H1 (cell line): ENCODE measurements around the gene CSAD. TPM values are rescaled to one million over a fixed set of nuclear protein-coding genes. Genes with fewer than 3 reads are reported as not detected.

Experiments used
- CTCF ChIA-PET: fragments of 300-600 bp; sonication (Branson Sonifier 250); formaldehyde crosslinking; loops from one replicate; lab custom pipeline; 2021; ENCODE audit not compliant: partially characterized antibody; lab: Charles Lee
- POLR2A ChIA-PET: fragments of 300-600 bp; sonication (Branson Sonifier 250); formaldehyde crosslinking; loops from one replicate; lab custom pipeline; 2021; ENCODE audit warnings: inconsistent platforms; ENCODE audit not compliant: partially characterized antibody; lab: Charles Lee
- DNase-seq, 2 experiments: peaks; one replicate each; pipeline versions ENCODE4 v3.0.0 to v3.0.0-alpha.2; 2010 to 2022; ENCODE audit warnings: low spot score in 2 of 2, low read depth in 1 of 2, mixed read lengths in 1 of 2
- FAIRE-seq: peaks from 2 replicates; lab custom pipeline; 2011; peaks lifted over from hg19 to GRCh38; lab: Jason Lieb, UNC
- H2AFZ ChIP-seq: 2 replicates; pipeline ENCODE4 v1.8.1; 2012; ENCODE audit warnings: low read length, inconsistent platforms
- H2AK5ac ChIP-seq: 2 replicates; pipeline ENCODE4 v1.6.1; 2013; ENCODE audit warnings: low read depth, low read length
- H2BK120ac ChIP-seq: replicated peaks from 2 replicates; pipeline ENCODE3; 2013; ENCODE audit warnings: low read depth, low read length, inconsistent platforms
- H2BK12ac ChIP-seq: 2 replicates; pipeline ENCODE4 v1.6.1; 2013; ENCODE audit warnings: low read depth, low read length
- H2BK15ac ChIP-seq: 2 replicates; pipeline ENCODE4 v1.6.1; 2013; ENCODE audit warnings: low read length
- H2BK20ac ChIP-seq: 2 replicates; pipeline ENCODE4 v1.6.1; 2013; ENCODE audit warnings: low read length
- H2BK5ac ChIP-seq: 2 replicates; pipeline ENCODE4 v1.6.1; 2013; ENCODE audit warnings: low read depth, low read length
- H3K14ac ChIP-seq: 2 replicates; pipeline ENCODE4 v1.6.1; 2013; ENCODE audit warnings: inconsistent platforms; ENCODE audit not compliant: insufficient read length
- H3K18ac ChIP-seq: 2 replicates; pipeline ENCODE4 v1.6.1; 2013; ENCODE audit warnings: low read length; ENCODE audit errors: extremely low read depth
- H3K23ac ChIP-seq: 2 replicates; pipeline ENCODE4 v1.6.1; 2013; ENCODE audit warnings: inconsistent platforms; ENCODE audit not compliant: insufficient read length
- H3K23me2 ChIP-seq: 2 replicates; pipeline ENCODE4 v1.6.1; 2013; ENCODE audit warnings: low read depth, low read length
- H3K27ac ChIP-seq: 2 replicates; pipeline ENCODE4 v1.6.1; 2011; ENCODE audit warnings: low read depth, low read length, inconsistent platforms
- H3K27me3 ChIP-seq, 4 experiments: replicated peaks in 1 of 4; 1 replicate in 1 of 4; 2 replicates in 3 of 4; pipeline versions ENCODE4 v1.6.1 to v1.8.1; 2011 to 2013; ENCODE audit warnings: low read length in 3 of 4, mild to moderate bottlenecking in 3 of 4, inconsistent platforms in 2 of 4, mixed read lengths in 2 of 4, moderate library complexity in 1 of 4; ENCODE audit not compliant: control insufficient read depth in 3 of 4, insufficient read depth in 3 of 4; ENCODE audit errors: extremely low read depth in 1 of 4
- H3K36me3 ChIP-seq, 4 experiments: 2 replicates each; pipeline versions ENCODE4 v1.6.1 to v1.8.1; 2011 to 2013; ENCODE audit warnings: mild to moderate bottlenecking in 4 of 4, low read length in 3 of 4, moderate library complexity in 2 of 4, control low read depth in 1 of 4, inconsistent platforms in 1 of 4; ENCODE audit not compliant: insufficient read depth in 4 of 4, control insufficient read depth in 2 of 4
- H3K4ac ChIP-seq: replicated peaks from 2 replicates; pipeline ENCODE3; 2013; ENCODE audit warnings: low read length, low read depth, mixed read lengths, inconsistent platforms; ENCODE audit not compliant: insufficient read length
- H3K4me1 ChIP-seq, 4 experiments: replicated peaks in 1 of 4; 1 replicate in 1 of 4; 2 replicates in 3 of 4; pipeline versions ENCODE4 v1.6.1 to v1.8.1; 2011 to 2013; ENCODE audit warnings: low read length in 3 of 4, inconsistent platforms in 2 of 4, mixed read lengths in 1 of 4; ENCODE audit not compliant: insufficient read depth in 4 of 4, control insufficient read depth in 3 of 4
- H3K4me2 ChIP-seq, 2 experiments: 2 replicates each; pipeline versions ENCODE4 v1.6.1 to v1.8.1; 2011 to 2013; ENCODE audit warnings: low read depth in 2 of 2, low read length in 2 of 2, control low read depth in 1 of 2, inconsistent platforms in 1 of 2, mild to moderate bottlenecking in 1 of 2; ENCODE audit not compliant: insufficient read depth in 1 of 2
- H3K4me3 ChIP-seq, 4 experiments: fragments of 200-600, 300-600 bp in 1 of 4; sonication (generic), shearing (Covaris generic), sonication (Bioruptor Twin) in 1 of 4; 2 replicates each; pipeline versions ENCODE4 v1.5.1 to v1.8.1; 2011 to 2016; ENCODE audit warnings: low read length in 4 of 4, low read depth in 3 of 4, control low read depth in 2 of 4, inconsistent platforms in 2 of 4, mild to moderate bottlenecking in 2 of 4, mixed read lengths in 1 of 4, moderate library complexity in 1 of 4; ENCODE audit not compliant: insufficient read depth in 2 of 4; ENCODE audit errors: extremely low read depth in 1 of 4
- H3K56ac ChIP-seq: replicated peaks from 2 replicates; pipeline ENCODE3; 2013; ENCODE audit warnings: low read depth, mild to moderate bottlenecking, mixed read lengths, low read length, inconsistent platforms; ENCODE audit not compliant: insufficient read length
- H3K79me1 ChIP-seq: 2 replicates; pipeline ENCODE4 v1.6.1; 2013; ENCODE audit warnings: low read depth, low read length, control low read depth
- H3K79me2 ChIP-seq, 2 experiments: 2 replicates each; pipeline versions ENCODE4 v1.6.1 to v1.8.1; 2012 to 2013; ENCODE audit warnings: low read length in 2 of 2, mild to moderate bottlenecking in 2 of 2, inconsistent platforms in 1 of 2; ENCODE audit not compliant: insufficient read depth in 2 of 2, control insufficient read depth in 1 of 2
- H3K9ac ChIP-seq, 4 experiments: replicated peaks in 1 of 4; 1 replicate in 1 of 4; 2 replicates in 3 of 4; pipeline versions ENCODE4 v1.6.1 to v1.8.1; 2011 to 2013; ENCODE audit warnings: low read depth in 3 of 4, low read length in 3 of 4, control low read depth in 2 of 4, mild to moderate bottlenecking in 2 of 4, moderate library complexity in 2 of 4, inconsistent platforms in 1 of 4; ENCODE audit errors: extremely low read depth in 1 of 4
- H3K9me3 ChIP-seq, 2 experiments: 2 replicates each; pipeline versions ENCODE4 v1.6.1 to v1.8.1; 2012 to 2013; ENCODE audit warnings: mild to moderate bottlenecking in 2 of 2, moderate library complexity in 2 of 2, control low read depth in 1 of 2, inconsistent platforms in 1 of 2, low read depth in 1 of 2, low read length in 1 of 2, mixed read lengths in 1 of 2; ENCODE audit not compliant: insufficient read depth in 2 of 2
- H4K20me1 ChIP-seq, 2 experiments: replicated peaks in 1 of 2; 2 replicates each; pipeline versions ENCODE3 to v1.8.1; 2011 to 2013; ENCODE audit warnings: inconsistent platforms in 2 of 2, low read length in 2 of 2, mild to moderate bottlenecking in 1 of 2; ENCODE audit not compliant: insufficient read depth in 2 of 2, control insufficient read depth in 1 of 2
- H4K5ac ChIP-seq: 2 replicates; pipeline ENCODE4 v1.6.1; 2013; ENCODE audit warnings: low read length, low read depth, mixed read lengths, inconsistent platforms; ENCODE audit not compliant: insufficient read length
- H4K8ac ChIP-seq: 2 replicates; pipeline ENCODE4 v1.8.0; 2013; ENCODE audit warnings: mild to moderate bottlenecking, moderate library complexity, low read length, inconsistent platforms; ENCODE audit not compliant: insufficient read depth; ENCODE audit errors: extremely low read depth
- H4K91ac ChIP-seq: replicated peaks from 2 replicates; pipeline ENCODE3; 2013; ENCODE audit warnings: low read length, mixed read lengths, inconsistent platforms; ENCODE audit not compliant: insufficient read length
- BCL11A ChIP-seq, 2 experiments: IDR thresholded peaks; one replicate each; pipeline ENCODE4 v1.6.1; 2011; ENCODE audit warnings: low read depth in 2 of 2, low read length in 2 of 2, mild to moderate bottlenecking in 2 of 2
- BRCA1 ChIP-seq: IDR thresholded peaks from 2 replicates; pipeline ENCODE4 v1.6.1; 2012; ENCODE audit warnings: low read depth, low read length, improper control_type of control experiment
- CBX8 ChIP-seq: fragments of 300-800, 300-1000 bp; sonication (generic); IDR thresholded peaks from 2 replicates; pipeline ENCODE4 v1.7.1; 2016; ENCODE audit warnings: low read depth, low read length, borderline replicate concordance
- CREB1 ChIP-seq: IDR thresholded peaks from 2 replicates; pipeline ENCODE4 v1.6.1; 2012; ENCODE audit warnings: inconsistent platforms
- CTBP2 ChIP-seq: IDR thresholded peaks from 2 replicates; pipeline ENCODE4 v1.7.0; 2011; ENCODE audit warnings: borderline replicate concordance, mild to moderate bottlenecking, moderate library complexity, mixed read lengths, low read length; ENCODE audit not compliant: insufficient read depth, insufficient read length
- EGR1 ChIP-seq: IDR thresholded peaks from 2 replicates; pipeline ENCODE4 v1.6.1; 2011; ENCODE audit warnings: low read depth, low read length, borderline replicate concordance
- HDAC6 ChIP-seq: IDR thresholded peaks from one replicate; pipeline ENCODE4 v1.7.1; 2012; ENCODE audit warnings: low read depth, mild to moderate bottlenecking, inconsistent platforms, low read length, moderate library complexity
- MAFK ChIP-seq: IDR thresholded peaks from 2 replicates; pipeline ENCODE4 v1.6.1; 2012; ENCODE audit warnings: low read depth, mild to moderate bottlenecking, improper control_type of control experiment, low read length
- NANOG ChIP-seq: IDR thresholded peaks from 2 replicates; pipeline ENCODE4 v1.6.1; 2011; ENCODE audit warnings: low read length, low read depth, mild to moderate bottlenecking, inconsistent platforms; ENCODE audit not compliant: insufficient read depth, poor library complexity, severe bottlenecking
- SIX5 ChIP-seq: IDR thresholded peaks from 2 replicates; pipeline ENCODE4 v1.6.1; 2011; ENCODE audit warnings: mild to moderate bottlenecking, low read depth, low read length
- SP4 ChIP-seq: IDR thresholded peaks from 2 replicates; pipeline ENCODE4 v1.6.1; 2012; ENCODE audit warnings: low read length, inconsistent platforms
- SRF ChIP-seq: IDR thresholded peaks from 2 replicates; pipeline ENCODE4 v1.6.1; 2011; ENCODE audit warnings: mild to moderate bottlenecking, low read depth, low read length, moderate library complexity
- TAF7 ChIP-seq: optimal IDR thresholded peaks from 2 replicates; pipeline ENCODE3; 2011; ENCODE audit warnings: low read depth, mild to moderate bottlenecking, inconsistent platforms, low read length, moderate library complexity, borderline replicate concordance
- TEAD4 ChIP-seq: IDR thresholded peaks from 2 replicates; pipeline ENCODE4 v1.6.1; 2012; ENCODE audit warnings: low read depth, low read length, inconsistent platforms, mixed read lengths
- polyA plus RNA-seq, 7 experiments: library from polyadenylated mRNA; depleted of rRNA in 3 of 7; stranded (reverse) in 5 of 7; unstranded in 2 of 7; fragments of >200 nt in 5 of 7; fragments of 200-250 nt in 2 of 7; gene quantifications; 1 replicate in 5 of 7; 2 replicates in 1 of 7; 4 replicates in 1 of 7; pipeline versions ENCODE4 v1.2.1 to v1.2.3, GENCODE V29; 2011 to 2013; ENCODE audit warnings: missing spikeins in 2 of 7, mixed read lengths in 2 of 7
- total RNA-seq: library from RNA; stranded (reverse); fragmentation: NEBNext Ultra II Directional; extraction: Animal tissue kit (Norgen Biotek cat#: 25700); gene quantifications from 2 replicates; pipeline ENCODE4 v1.2.1, GENCODE V29; 2021

The CSAD gene
- total and polyA plus RNA-seq, 2 of the 8 experiments (the other 6 are each of a cell fraction or from before 2014, with no cell fraction given), result 8.8 to 11.3 TPM

- Histone ChIP-seq H3K56ac (no peak overlapping the region), H3K79me2 (no peaks in the 10 kb centered on the region), H3K14ac (no peak overlapping the region), H2BK120ac (no peak overlapping the region), H3K23me2 (no peaks in the 10 kb centered on the region), H2BK15ac (no peak overlapping the region), H2AFZ (no peak overlapping the region), H3K4me1 (peaks cover 0 to 2% (median 0%) of the 10 kb centered on the region in 4 experiments; a peak in 2 of 7 replicates), H4K91ac (no peak overlapping the region), H4K20me1 (no peaks in the 10 kb centered on the region), H3K4me2 (no peak overlapping the region), H2AK5ac (no peak overlapping the region), H3K27ac (no peak overlapping the region), H3K9ac (no peak overlapping the region), H2BK20ac (no peak overlapping the region), H4K5ac (no peak overlapping the region), H2BK12ac (no peak overlapping the region), H3K4ac (no peak overlapping the region), H3K36me3 (no peaks in the 10 kb centered on the region), H4K8ac (no peak overlapping the region), H3K27me3 (no peaks in the 10 kb centered on the region; a peak in 1 of 7 replicates), H3K23ac (no peak overlapping the region), H2BK5ac (no peak overlapping the region), H3K9me3 (peaks cover 0 to 1% of the 10 kb centered on the region in 2 experiments; a peak in 2 of 4 replicates), H3K79me1 (no peaks in the 10 kb centered on the region), H3K18ac (no peak overlapping the region), H3K4me3 (no peak overlapping the region)
- no peak for FAIRE-seq
- ChIA-PET POLR2A (interaction anchor here (0.6 kb wide), 1 partner anchor 296 kb away, joined by 3 read pairs; no protein-coding TSS in a partner anchor), CTCF (interaction anchor here (1.7 to 2.2 kb wide), 2 partner anchors 8 to 45 kb away, joined by 4 to 14 read pairs; no protein-coding TSS in a partner anchor)
- DNase-seq, result no peak
- TF ChIP-seq CBX8 (no peak), NANOG (no peak), SRF (no peak), SP4 (no peak), HDAC6 (no peak), MAFK (no peak), CREB1 (no peak), BRCA1 (no peak), EGR1 (no peak), CTBP2 (no peak), TAF7 (no peak), BCL11A (IDR thresholded peaks at IDR 0.05; ENCODE audit: low read depth in 2 of 2, low read length in 2 of 2) (no peak), SIX5 (no peak), TEAD4 (no peak)
Measured at GRCh38 chr12:53152390-53152789, 28.3 kb downstream of the CSAD start.
